ENCODE measurements around the gene ARMH2.
"Not testable (repeated sequence)": the region's sequence is repeated elsewhere in the genome, so short reads cannot be mapped to it uniquely, and the experiment has no call there.

Gene ARMH2

GRCh38 chr6:24761851-24762250 lies 36.9 kb downstream of the ARMH2 start:
- DNase-seq = no peak

DNA sequence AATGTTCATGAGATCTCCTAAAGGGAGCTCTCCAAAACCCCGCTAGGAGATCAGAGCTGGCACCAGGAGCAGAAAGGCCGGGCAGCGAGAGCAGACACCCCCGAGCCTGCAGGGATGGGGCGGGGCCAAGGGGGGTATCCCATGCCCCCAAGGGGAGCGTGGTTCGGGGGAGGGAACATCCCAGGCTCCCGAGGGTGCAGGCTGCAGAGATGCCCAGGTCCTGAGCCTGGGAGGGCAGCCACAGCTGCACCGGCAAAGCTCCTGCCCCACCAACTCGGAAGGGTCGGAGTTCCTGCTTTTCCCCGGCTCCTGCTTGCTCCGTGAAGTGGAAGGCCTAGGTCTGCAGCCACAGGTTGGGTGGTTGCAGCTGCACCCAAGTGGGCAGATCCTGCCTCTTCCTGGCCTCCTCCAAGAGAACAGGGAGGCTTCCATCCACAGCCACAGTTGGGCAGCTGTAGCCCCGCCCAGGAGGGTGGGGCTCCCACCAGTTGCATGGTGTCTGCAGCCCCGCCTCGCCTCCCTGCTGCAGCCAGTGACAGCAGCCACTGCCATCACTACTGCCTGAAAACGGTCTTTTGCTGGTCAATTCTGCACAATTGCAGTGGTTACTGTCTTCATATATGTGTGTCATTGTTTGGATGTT lies 37.4 kb downstream of the ARMH2 start:
- no peak for DNase-seq

DNA sequence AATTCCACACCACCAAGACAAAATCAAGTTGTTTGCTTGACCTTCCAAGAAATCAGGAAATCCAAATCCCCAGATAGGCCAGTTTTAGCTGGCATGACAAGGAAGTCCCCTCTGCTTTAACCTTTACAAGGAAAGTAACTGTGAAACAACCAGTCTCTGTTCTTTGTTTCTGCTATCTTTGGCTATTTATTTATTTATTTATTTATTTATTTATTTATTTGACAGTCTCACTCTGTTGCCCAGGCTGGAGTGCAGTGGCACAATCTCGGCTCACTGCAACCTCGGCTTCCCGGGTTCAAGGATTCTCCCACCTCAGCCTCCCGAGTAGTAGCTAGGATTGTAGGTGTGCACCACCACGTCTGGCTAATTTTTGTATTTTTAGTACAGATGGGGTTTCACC lies 38.5 kb downstream of the ARMH2 start:
- DNase-seq = no peak

DNA sequence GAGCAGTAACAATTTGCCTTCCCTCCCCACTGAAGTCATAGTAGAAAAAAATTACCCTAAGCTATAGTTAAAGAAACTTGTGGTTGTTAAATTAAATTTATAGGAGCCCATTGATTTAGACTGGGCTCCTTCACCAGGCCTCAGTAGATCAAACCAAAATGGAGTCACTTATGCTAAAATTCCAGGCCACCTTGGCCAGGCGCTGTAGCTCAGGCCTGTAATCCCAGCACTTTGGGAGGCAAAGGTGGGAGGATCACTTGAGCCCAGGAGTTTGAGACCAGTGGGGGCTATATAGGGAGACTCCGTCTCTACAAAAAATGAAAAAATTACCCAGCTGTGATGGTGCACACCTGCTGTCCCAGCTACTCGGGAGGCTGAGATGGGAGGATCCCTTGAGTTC lies 39.0 kb downstream of the ARMH2 start:
- no peak for DNase-seq

DNA sequence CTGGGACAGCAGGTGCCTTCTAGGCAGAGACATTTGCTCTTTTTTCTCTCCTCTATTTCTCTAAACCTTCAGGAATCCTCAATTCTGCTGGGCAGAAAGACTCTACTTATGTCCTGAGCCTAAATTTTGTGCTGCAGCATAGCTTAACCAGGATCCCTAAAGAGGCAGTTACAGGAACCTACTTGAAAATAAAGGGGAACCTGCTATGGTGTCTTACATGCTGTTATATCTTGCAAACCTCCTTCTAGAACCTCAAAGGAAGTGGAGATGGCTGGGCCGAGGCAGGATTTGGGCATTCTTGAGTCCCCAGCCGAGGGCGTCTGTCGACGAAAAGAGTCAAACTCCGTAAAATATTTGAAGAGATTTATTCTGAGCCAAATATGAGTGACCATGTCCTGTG lies 41.1 kb downstream of the ARMH2 start:
- DNase-seq = no peak

DNA sequence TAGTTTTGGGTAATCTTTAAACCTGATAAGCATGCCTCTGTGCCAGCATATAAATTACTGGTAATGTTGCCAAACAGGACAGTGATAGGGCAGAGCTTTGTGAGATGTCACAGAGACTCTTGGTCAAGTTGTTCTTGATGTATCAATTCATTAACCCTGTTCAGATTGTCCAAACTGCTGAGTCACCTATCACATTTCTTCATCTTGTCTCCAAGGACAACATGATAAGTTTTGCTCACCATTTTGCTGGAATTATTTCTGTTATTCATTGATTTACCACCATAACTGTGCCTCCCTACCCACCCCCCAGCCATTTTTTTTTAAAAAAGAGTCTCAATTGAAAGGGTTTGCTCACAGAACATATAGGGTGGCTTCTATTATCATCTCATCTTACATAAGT lies 43.4 kb downstream of the ARMH2 start:
- DNase-seq = no peak

DNA sequence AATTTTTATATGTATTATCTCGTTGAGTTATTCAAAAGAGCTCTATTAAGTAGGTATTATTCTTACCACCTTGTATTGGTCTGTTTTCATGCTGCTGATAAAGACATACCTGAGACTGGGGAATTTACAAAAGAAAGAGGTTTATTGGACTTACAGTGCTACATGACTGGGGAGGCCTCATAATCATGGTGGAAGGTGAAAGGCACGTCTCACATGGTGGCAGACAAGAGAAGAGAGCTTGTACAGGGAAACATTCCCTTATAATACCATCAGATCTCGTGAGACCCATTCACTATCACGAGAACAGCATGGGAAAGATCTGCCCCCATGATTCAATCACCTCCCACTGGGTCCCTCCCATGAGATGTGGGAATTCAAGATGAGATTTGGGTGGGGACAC lies 44.3 kb downstream of the ARMH2 start:
- DNase-seq = not testable (repeated sequence)

DNA sequence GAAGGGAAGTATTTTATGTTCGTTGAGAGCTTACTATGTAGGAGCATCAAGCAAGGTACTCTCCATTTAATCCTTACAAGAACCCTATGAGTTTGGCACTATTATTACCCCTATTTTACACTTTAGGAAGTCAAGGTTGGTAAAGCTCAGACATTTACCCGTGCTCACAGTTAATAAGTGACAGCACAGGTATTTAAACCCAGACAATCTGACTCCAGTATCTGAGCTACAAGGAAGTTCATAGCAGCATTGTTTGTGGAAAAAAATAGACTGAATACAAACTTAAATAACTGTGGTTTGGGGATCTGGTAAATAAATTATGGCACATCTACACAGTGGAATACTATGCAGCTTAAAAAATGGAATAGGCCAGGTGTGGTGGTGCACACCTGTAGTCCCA lies 45.2 kb downstream of the ARMH2 start:
- DNase-seq = no peak

GRCh38 chr6:24752917-24753492 lies 45.7 kb downstream of the ARMH2 start:
- DNase-seq = no peak

DNA sequence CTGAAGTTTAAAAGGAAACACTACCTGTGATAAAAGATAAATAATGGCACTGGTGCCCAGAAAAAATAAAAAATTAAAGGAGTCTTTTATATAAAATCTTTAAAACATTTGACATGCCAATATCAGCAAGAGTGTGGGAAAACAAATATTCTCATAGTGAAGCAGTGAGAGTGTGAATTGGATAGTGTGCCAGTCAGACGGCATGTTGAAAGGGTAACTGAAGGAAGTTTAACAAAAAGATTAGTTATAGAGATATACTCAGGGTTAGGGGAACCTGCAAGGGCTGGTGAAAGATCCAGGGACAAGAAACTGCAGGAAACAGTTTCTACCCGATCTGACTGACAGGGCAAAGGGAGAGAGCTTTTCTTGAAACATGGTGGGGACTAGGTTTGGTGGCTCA lies 46.2 kb downstream of the ARMH2 start:
- no peak for DNase-seq

DNA sequence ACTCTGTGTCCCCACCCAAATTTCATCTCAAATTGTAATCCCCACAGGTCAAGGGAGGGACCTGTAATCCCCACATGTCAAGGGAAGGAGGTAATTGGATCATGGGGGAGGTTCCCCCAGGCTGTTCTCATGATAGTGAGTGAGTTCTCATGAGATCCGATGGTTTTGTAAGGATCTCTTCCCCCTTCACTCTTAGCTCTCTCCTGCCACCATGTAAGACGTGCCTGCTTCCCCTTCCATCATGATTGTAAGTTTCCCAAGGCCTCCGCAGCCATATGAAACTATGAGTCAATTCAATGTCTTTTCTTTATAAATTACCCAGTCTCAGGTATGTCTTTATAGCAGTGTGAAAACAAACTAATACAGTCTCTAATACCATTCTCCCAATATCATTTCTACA lies 47.8 kb downstream of the ARMH2 start:
- DNase-seq = not testable (repeated sequence)

DNA sequence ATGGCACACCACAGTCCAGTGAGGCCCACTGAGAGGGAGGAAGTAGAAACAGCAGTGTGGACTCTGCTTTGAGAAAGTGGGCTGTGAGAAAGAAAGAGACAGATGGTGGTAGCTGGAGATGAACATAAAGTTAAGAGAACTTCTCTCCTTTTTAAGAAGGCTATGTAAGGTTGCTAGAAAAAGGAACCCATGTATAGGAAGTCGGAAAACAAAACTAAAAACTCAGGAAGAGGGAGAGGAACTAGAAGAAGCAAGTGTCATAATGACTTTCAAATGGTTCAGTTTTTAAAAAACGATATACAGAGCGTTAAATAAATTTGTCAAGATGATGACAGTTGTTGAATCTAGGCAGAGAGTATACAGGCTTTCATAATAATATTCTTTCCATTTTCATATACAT lies 49.4 kb downstream of the ARMH2 start:
- DNase-seq = no peak
